Ovary (tissue), 3 donors: ENCODE data around the gene FSTL5.

Experiments
- EP300 ChIP-seq: sonication (generic); formaldehyde crosslinking; IDR thresholded peaks from one replicate; pipeline ENCODE4 v1.6.1; 2017; ENCODE audit warnings: antibody characterized with exemption
- POLR2A ChIP-seq: fragments of 450-650 bp; IDR thresholded peaks from one replicate; pipeline ENCODE4 v1.6.1; 2017; ENCODE audit warnings: antibody characterized with exemption, mild to moderate bottlenecking, moderate library complexity
- TF ChIP-seq, protein P1 (sequence below), 3 donors: fragments of 450-650 bp in 2 of 3; fragments of 200-600 bp in 1 of 3; IDR thresholded peaks; one replicate each; pipeline versions ENCODE4 v1.5.1 to v1.8.0; 2016 to 2022; ENCODE audit warnings: antibody characterized with exemption in 3 of 3, mild to moderate bottlenecking in 1 of 3
- donor health status: DM: no; HTN: no; CAD: no.

DNA sequence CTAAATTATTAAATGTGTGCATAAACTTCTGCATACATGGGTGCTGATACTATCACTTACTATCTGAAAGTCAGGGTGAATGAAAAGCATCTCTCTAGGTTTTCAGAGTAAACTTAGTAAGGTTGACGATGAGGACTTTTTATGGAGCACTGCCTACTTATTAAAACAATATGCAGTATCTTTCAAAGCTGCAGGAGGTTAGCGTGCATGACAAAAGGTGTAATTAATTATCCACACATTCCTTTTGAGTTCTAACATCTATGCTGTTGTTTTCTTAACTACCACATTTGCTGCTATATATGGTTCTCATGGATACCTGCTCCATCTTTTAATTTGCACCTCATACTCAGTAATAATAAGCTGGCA is 256.2 kb downstream of the FSTL5 start:
- TF ChIP-seq, protein P1, sequence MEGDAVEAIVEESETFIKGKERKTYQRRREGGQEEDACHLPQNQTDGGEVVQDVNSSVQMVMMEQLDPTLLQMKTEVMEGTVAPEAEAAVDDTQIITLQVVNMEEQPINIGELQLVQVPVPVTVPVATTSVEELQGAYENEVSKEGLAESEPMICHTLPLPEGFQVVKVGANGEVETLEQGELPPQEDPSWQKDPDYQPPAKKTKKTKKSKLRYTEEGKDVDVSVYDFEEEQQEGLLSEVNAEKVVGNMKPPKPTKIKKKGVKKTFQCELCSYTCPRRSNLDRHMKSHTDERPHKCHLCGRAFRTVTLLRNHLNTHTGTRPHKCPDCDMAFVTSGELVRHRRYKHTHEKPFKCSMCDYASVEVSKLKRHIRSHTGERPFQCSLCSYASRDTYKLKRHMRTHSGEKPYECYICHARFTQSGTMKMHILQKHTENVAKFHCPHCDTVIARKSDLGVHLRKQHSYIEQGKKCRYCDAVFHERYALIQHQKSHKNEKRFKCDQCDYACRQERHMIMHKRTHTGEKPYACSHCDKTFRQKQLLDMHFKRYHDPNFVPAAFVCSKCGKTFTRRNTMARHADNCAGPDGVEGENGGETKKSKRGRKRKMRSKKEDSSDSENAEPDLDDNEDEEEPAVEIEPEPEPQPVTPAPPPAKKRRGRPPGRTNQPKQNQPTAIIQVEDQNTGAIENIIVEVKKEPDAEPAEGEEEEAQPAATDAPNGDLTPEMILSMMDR (IDR thresholded peaks at IDR 0.05): no peak
- TF ChIP-seq POLR2A (no peak), EP300 (no peak)
